Measurements from ENCODE around the gene ADAM10. TPM values are rescaled to one million over a fixed set of nuclear protein-coding genes. Genes with fewer than 3 reads are reported as not detected.

ADAM10 gene
- total and polyA plus RNA-seq, 2 of the 4 experiments (the other 2 are of a cell fraction) = 110 to 185 TPM

DNA sequence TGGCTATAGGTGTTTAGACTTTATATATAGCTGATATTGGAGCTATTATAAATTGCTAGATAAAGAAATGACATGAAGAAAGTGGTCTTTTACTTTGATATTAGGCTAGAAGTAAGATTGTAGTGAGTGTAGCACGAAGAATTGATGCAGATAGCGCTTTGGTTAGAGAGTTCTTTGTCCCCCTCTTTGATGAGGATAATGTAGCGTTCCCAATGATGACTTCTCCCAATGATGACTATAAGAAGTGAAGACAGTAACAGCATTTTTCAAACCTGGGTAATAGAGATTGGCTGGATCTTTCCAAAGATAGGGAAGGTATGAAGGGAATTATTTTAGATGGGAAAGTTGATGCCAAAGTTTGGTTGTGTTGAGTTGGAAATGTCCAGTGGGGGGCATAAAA lies 25.9 kb upstream of the ADAM10 start:
- dilution Hi-C loops (cut with HindIII; ENCODE audit: low sequenced_read_pairs, unreplicated experiment) (no loop called here), in situ Hi-C loops (cut with MboI; ENCODE audit: low sequenced_read_pairs) (no loop called here), intact Hi-C loops (cut with micrococcal nuclease) (no loop called here)
- Histone ChIP-seq H3K9me1 (ENCODE audit: insufficient read depth, low read length) (peaks cover 3% of the 10 kb centered on the region; the same call in 1 of the 2 replicates), H3K9ac (ENCODE audit: low read depth, low read length) (no peak overlapping the region), H2BK5ac (ENCODE audit: low read depth, low read length, poor library complexity, severe bottlenecking) (no peak overlapping the region), H3K18ac (ENCODE audit: low read depth, low read length) (no peak overlapping the region), H2AFZ (replicated peaks; ENCODE audit: low read length, poor library complexity) (no peak overlapping the region), H3K36me3 (ENCODE audit: control insufficient read depth, insufficient read depth, low read length) (peaks cover under 1% of the 10 kb centered on the region; the same call in 1 of the 2 replicates), H3K79me1 (ENCODE audit: low read depth in 1 of 2, low read length in 2 of 2) (peaks cover 33 to 54% of the 10 kb centered on the region in 2 experiments), H2BK120ac (ENCODE audit: low read depth, low read length) (no peak overlapping the region), H4K8ac (ENCODE audit: low read depth in 2 of 2, low read length in 2 of 2) (no peak overlapping the region), H3K14ac (replicated peaks; ENCODE audit: low read depth, low read length) (no peak overlapping the region), H3K56ac (ENCODE audit: extremely low read depth, insufficient read depth, low read length) (no peak overlapping the region), H2AK5ac (ENCODE audit: low read depth, low read length) (no peak overlapping the region), H3K4me1 (ENCODE audit: control insufficient read depth, insufficient read depth, low read length) (no peaks in the 10 kb centered on the region), H3K23ac (ENCODE audit: low read depth, low read length) (no peak overlapping the region), H4K5ac (ENCODE audit: low read depth, low read length) (no peak overlapping the region), H2BK15ac (ENCODE audit: low read depth, low read length) (no peak overlapping the region), H3K4me3 (ENCODE audit: insufficient read depth, low read depth, low read length) (no peak overlapping the region), H3K27me3 (ENCODE audit: control insufficient read depth, insufficient read depth, low read length) (no peaks in the 10 kb centered on the region), H2AK9ac (replicated peaks; ENCODE audit: low read depth, low read length, poor library complexity) (no peak overlapping the region), H3K4ac (ENCODE audit: low read depth, low read length) (no peak overlapping the region), H3K9me3 (ENCODE audit: control insufficient read depth, insufficient read depth, low read length) (no peaks in the 10 kb centered on the region), H2BK20ac (ENCODE audit: low read depth, low read length) (no peak overlapping the region), H4K20me1 (ENCODE audit: insufficient read depth, low read length) (peaks cover 34% of the 10 kb centered on the region), H3K27ac (ENCODE audit: insufficient read depth, low read length) (no peak overlapping the region), H4K91ac (ENCODE audit: insufficient read depth, low read depth, low read length) (no peak overlapping the region), H3K4me2 (ENCODE audit: low read depth, low read length) (no peak overlapping the region)
- ATAC-seq (ENCODE audit: low read depth) (no peak), DNase-seq (no peak)
- WGBS, 2 experiments (ENCODE audit: extremely low coverage in 2 of 2, insufficient read length in 1 of 2) = no CpG with 5 or more reads among the region's 3 CpGs
- ChIA-PET POLR2A (ENCODE audit: unreplicated experiment) (no interaction called here), CTCF (no interaction called here)
- TF ChIP-seq, protein P1, sequence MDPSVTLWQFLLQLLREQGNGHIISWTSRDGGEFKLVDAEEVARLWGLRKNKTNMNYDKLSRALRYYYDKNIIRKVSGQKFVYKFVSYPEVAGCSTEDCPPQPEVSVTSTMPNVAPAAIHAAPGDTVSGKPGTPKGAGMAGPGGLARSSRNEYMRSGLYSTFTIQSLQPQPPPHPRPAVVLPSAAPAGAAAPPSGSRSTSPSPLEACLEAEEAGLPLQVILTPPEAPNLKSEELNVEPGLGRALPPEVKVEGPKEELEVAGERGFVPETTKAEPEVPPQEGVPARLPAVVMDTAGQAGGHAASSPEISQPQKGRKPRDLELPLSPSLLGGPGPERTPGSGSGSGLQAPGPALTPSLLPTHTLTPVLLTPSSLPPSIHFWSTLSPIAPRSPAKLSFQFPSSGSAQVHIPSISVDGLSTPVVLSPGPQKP (IDR thresholded peaks at IDR 0.05; ENCODE audit: borderline replicate concordance, low read depth, low read length) = no peak
- TF ChIP-seq RAD21 (IDR thresholded peaks at IDR 0.05; ENCODE audit: low read length) (no peak), MAZ (IDR thresholded peaks at IDR 0.05; ENCODE audit: borderline replicate concordance, low read depth, low read length) (no peak), BHLHE40 (IDR thresholded peaks at IDR 0.05; ENCODE audit: low read depth, low read length) (no peak), CEBPB (IDR thresholded peaks at IDR 0.05; ENCODE audit: low read depth, low read length) (no peak), MXI1 (IDR thresholded peaks at IDR 0.05; ENCODE audit: borderline replicate concordance, low read depth, low read length) (no peak), FOS (IDR thresholded peaks at IDR 0.05; ENCODE audit: low read depth, low read length) (no peak), CHD1 (IDR thresholded peaks at IDR 0.05; ENCODE audit: low read depth, low read length) (no peak), RFX5 (IDR thresholded peaks at IDR 0.05; ENCODE audit: low read depth, low read length) (no peak)
- TF ChIP-seq, protein P2, sequence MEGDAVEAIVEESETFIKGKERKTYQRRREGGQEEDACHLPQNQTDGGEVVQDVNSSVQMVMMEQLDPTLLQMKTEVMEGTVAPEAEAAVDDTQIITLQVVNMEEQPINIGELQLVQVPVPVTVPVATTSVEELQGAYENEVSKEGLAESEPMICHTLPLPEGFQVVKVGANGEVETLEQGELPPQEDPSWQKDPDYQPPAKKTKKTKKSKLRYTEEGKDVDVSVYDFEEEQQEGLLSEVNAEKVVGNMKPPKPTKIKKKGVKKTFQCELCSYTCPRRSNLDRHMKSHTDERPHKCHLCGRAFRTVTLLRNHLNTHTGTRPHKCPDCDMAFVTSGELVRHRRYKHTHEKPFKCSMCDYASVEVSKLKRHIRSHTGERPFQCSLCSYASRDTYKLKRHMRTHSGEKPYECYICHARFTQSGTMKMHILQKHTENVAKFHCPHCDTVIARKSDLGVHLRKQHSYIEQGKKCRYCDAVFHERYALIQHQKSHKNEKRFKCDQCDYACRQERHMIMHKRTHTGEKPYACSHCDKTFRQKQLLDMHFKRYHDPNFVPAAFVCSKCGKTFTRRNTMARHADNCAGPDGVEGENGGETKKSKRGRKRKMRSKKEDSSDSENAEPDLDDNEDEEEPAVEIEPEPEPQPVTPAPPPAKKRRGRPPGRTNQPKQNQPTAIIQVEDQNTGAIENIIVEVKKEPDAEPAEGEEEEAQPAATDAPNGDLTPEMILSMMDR (conservative IDR thresholded peaks at IDR 0.05; ENCODE audit: low read depth, low read length) = no peak
- no TSS peak for BruUV-seq (replicated peaks)
